HAP-1 (cell line): Measurements from ENCODE around the gene RIPOR3.
"Not testable (repeated sequence)": the region's sequence is repeated elsewhere in the genome, so short reads cannot be mapped to it uniquely, and the experiment has no call there.

Source experiments
- DNase-seq, 2 experiments: peaks; one replicate each; pipeline ENCODE4 v3.0.0-alpha.2; 2016 to 2020; ENCODE audit warnings: low spot score in 2 of 2
- H3K27me3 ChIP-seq: fragments of 250-450 bp; sonication (Bioruptor Pico); 2 replicates; pipeline ENCODE4 v1.5.1; 2020; ENCODE audit warnings: low read depth, mild to moderate bottlenecking, moderate library complexity
- H3K36me3 ChIP-seq: fragments of 250-450 bp; sonication (Bioruptor Pico); replicated peaks from 2 replicates; pipeline ENCODE4 v1.5.1; 2020; ENCODE audit warnings: mild to moderate bottlenecking
- H3K4me1 ChIP-seq: fragments of 250-450 bp; sonication (Bioruptor Pico); 2 replicates; pipeline ENCODE4 v1.5.1; 2020; ENCODE audit warnings: mild to moderate bottlenecking
- H3K4me3 ChIP-seq: fragments of 250-450 bp; sonication (Bioruptor Pico); 2 replicates; pipeline ENCODE4 v1.5.1; 2020; ENCODE audit warnings: mild to moderate bottlenecking, moderate library complexity
- H3K9me3 ChIP-seq: fragments of 250-450 bp; sonication (Bioruptor Pico); 2 replicates; pipeline ENCODE4 v1.5.1; 2020; ENCODE audit warnings: mild to moderate bottlenecking, moderate library complexity
- in situ Hi-C: fragments of 300-500 bp; cut with MboI; formaldehyde crosslinking; loops from 3 replicates; pipeline ENCODE4 v1.14.3; 2020; ENCODE audit warnings: low sequenced_read_pairs, inconsistent platforms, mixed read lengths

Gene RIPOR3

GRCh38 chr20:50686821-50687220 lies 4.5 kb downstream of the RIPOR3 start:
- no peaks in the 10 kb centered on the region for H3K36me3 ChIP-seq
- in situ Hi-C loops: no loop called here

GRCh38 chr20:50683570-50683969 lies 7.8 kb downstream of the RIPOR3 start:
- no peak for DNase-seq
- in situ Hi-C loops: no loop called here
- Histone ChIP-seq H3K36me3 (no peaks in the 10 kb centered on the region), H3K4me3 (no peak overlapping the region), H3K9me3 (no peaks in the 10 kb centered on the region), H3K27me3 (no peaks in the 10 kb centered on the region), H3K4me1 (no peaks in the 10 kb centered on the region)

More at GRCh38 chr20:50686821-50687220, 4.5 kb downstream of the RIPOR3 start:
- Histone ChIP-seq H3K27me3 (no peaks in the 10 kb centered on the region), H3K9me3 (no peaks in the 10 kb centered on the region), H3K4me3 (no peak overlapping the region), H3K4me1 (no peaks in the 10 kb centered on the region)
- no peak for DNase-seq

- H3K27me3 ChIP-seq: no peaks in the 10 kb centered on the region
- H3K36me3 ChIP-seq: no peaks in the 10 kb centered on the region
- no peaks in the 10 kb centered on the region for H3K4me1 ChIP-seq
- DNase-seq: no peak
- no peaks in the 10 kb centered on the region for H3K9me3 ChIP-seq
- in situ Hi-C loops: no loop called here
- H3K4me3 ChIP-seq: no peak overlapping the region
These were observed 8.3 kb downstream of the RIPOR3 start for GRCh38 chr20:50682947-50683530.

GRCh38 chr20:50682065-50682464 lies 9.3 kb downstream of the RIPOR3 start:
- no peak for DNase-seq
- in situ Hi-C loops: no loop called here
- Histone ChIP-seq H3K9me3 (no peaks in the 10 kb centered on the region), H3K4me3 (no peak overlapping the region), H3K36me3 (no peaks in the 10 kb centered on the region), H3K4me1 (no peaks in the 10 kb centered on the region), H3K27me3 (no peaks in the 10 kb centered on the region)

GRCh38 chr20:50681359-50682064 lies 9.8 kb downstream of the RIPOR3 start:
- in situ Hi-C loops: no loop called here
- DNase-seq: no peak
- H3K4me3 ChIP-seq: no peak overlapping the region
- no peaks in the 10 kb centered on the region for H3K36me3 ChIP-seq
- no peaks in the 10 kb centered on the region for H3K4me1 ChIP-seq
- H3K9me3 ChIP-seq: no peaks in the 10 kb centered on the region
- no peaks in the 10 kb centered on the region for H3K27me3 ChIP-seq

- H3K9me3 ChIP-seq: no peaks in the 10 kb centered on the region
- no peaks in the 10 kb centered on the region for H3K36me3 ChIP-seq
- no peaks in the 10 kb centered on the region for H3K27me3 ChIP-seq
- no peak for DNase-seq
- no peak overlapping the region for H3K4me3 ChIP-seq
- no peaks in the 10 kb centered on the region for H3K4me1 ChIP-seq
- in situ Hi-C loops: no loop called here
These were observed 11.0 kb downstream of the RIPOR3 start for GRCh38 chr20:50680105-50680960.

GRCh38 chr20:50679753-50680104 lies 11.6 kb downstream of the RIPOR3 start:
- no peaks in the 10 kb centered on the region for H3K4me1 ChIP-seq
- in situ Hi-C loops: no loop called here
- no peaks in the 10 kb centered on the region for H3K27me3 ChIP-seq
- H3K4me3 ChIP-seq: no peak overlapping the region
- no peak for DNase-seq
- H3K36me3 ChIP-seq: no peaks in the 10 kb centered on the region
- no peaks in the 10 kb centered on the region for H3K9me3 ChIP-seq

GRCh38 chr20:50678169-50678898 lies 13.0 kb downstream of the RIPOR3 start:
- H3K9me3 ChIP-seq: no peaks in the 10 kb centered on the region
- no peak for DNase-seq
- peaks cover 7% of the 10 kb centered on the region for H3K4me1 ChIP-seq
- no peaks in the 10 kb centered on the region for H3K27me3 ChIP-seq
- no peak overlapping the region for H3K4me3 ChIP-seq
- in situ Hi-C loops: no loop called here
- no peaks in the 10 kb centered on the region for H3K36me3 ChIP-seq

- H3K4me3 ChIP-seq: no peak overlapping the region
- DNase-seq: no peak
- peaks cover 7% of the 10 kb centered on the region for H3K4me1 ChIP-seq
- H3K36me3 ChIP-seq: no peaks in the 10 kb centered on the region
- no peaks in the 10 kb centered on the region for H3K9me3 ChIP-seq
- no peaks in the 10 kb centered on the region for H3K27me3 ChIP-seq
- in situ Hi-C loops: no loop called here
These were observed 14.5 kb downstream of the RIPOR3 start for GRCh38 chr20:50676858-50677257.

GRCh38 chr20:50676377-50676731 lies 15.0 kb downstream of the RIPOR3 start:
- H3K4me1 ChIP-seq, in situ Hi-C loops, H3K9me3 ChIP-seq, H3K27me3 ChIP-seq, DNase-seq, H3K36me3 ChIP-seq, H3K4me3 ChIP-seq: not testable (repeated sequence)

- DNase-seq: no peak
- Histone ChIP-seq H3K27me3 (no peaks in the 10 kb centered on the region), H3K9me3 (no peaks in the 10 kb centered on the region), H3K4me1 (peaks cover 7% of the 10 kb centered on the region), H3K36me3 (no peaks in the 10 kb centered on the region), H3K4me3 (no peak overlapping the region)
- in situ Hi-C loops: no loop called here
These were observed 15.5 kb downstream of the RIPOR3 start for GRCh38 chr20:50675671-50676376.

GRCh38 chr20:50674138-50674825 lies 17.1 kb downstream of the RIPOR3 start:
- H3K4me1 ChIP-seq: peaks cover 7% of the 10 kb centered on the region
- no peaks in the 10 kb centered on the region for H3K27me3 ChIP-seq
- H3K36me3 ChIP-seq: no peaks in the 10 kb centered on the region
- in situ Hi-C loops: no loop called here
- DNase-seq: peak in 1 of 2 experiments; percentile 17
- no peaks in the 10 kb centered on the region for H3K9me3 ChIP-seq
- H3K4me3 ChIP-seq: no peak overlapping the region
